Kasumi-1 (cell line): Measurements from ENCODE around the gene KCNQ2.
"Not testable (repeated sequence)": the region's sequence is repeated elsewhere in the genome, so short reads cannot be mapped to it uniquely, and the experiment has no call there.

Source experiments
- DNase-seq, 2 experiments: peaks; one replicate each; lab custom pipeline; 2025; lab: John Stamatoyannopoulos, UW

The KCNQ2 gene

DNA sequence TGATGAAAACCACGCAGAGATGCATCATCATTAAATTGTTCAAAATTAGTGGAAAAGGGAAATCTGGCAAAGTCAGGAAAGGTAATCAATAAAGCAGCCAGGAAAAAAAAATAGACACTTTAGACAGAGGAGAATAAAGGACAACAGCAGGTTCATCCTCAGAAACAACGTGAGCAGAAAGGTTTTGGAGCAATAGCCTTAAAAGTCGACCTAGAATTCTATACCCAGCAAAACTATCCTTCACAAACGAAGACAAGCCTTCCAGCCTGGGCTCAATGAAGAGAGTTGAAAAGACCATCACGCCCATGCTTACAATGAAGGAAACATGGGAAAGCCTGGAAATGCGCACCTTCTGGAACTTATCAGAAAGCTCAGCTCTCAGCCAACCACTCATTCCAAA is 86.6 kb downstream of the KCNQ2 start:
- DNase-seq: no peak

DNA sequence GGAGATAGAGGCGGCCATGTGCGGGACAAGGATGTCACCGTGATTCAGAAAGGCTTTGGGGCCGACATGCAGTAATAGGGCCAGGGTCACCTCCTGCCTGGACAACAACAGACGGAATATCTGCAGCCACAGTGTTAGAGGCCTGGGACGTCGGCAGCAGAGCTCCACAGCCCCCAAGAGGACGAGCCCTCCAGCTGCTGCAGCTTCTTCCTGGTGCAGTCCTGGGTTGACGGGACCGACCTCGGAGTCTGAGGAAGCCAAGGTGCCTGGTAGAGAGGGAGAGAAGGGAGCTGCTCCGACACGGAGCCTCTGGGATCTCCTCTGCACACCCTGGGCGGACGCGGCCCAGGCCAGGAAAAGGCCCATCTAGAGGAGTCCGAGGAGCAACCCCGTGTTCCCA is 88.1 kb downstream of the KCNQ2 start:
- no peak for DNase-seq

DNA sequence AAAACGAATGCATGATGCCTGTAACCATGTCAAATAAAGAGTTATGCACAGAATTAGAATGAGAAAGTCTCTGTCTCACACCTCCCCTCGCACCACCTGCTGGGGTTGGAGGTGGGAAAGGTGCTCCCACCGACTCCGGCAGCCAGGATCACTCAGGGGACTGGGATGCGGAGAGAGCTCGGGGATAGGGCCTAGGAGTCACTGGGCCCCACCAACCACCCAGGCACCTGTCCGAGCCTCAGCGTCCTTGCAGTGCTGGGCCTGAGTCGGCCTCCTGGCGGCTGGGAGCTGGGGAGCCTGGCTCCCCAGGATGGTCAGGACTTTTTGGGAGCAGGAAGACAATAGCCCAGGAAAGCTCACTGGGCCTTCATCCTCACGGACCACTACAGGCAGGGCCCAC is 88.9 kb downstream of the KCNQ2 start:
- DNase-seq: no peak

DNA sequence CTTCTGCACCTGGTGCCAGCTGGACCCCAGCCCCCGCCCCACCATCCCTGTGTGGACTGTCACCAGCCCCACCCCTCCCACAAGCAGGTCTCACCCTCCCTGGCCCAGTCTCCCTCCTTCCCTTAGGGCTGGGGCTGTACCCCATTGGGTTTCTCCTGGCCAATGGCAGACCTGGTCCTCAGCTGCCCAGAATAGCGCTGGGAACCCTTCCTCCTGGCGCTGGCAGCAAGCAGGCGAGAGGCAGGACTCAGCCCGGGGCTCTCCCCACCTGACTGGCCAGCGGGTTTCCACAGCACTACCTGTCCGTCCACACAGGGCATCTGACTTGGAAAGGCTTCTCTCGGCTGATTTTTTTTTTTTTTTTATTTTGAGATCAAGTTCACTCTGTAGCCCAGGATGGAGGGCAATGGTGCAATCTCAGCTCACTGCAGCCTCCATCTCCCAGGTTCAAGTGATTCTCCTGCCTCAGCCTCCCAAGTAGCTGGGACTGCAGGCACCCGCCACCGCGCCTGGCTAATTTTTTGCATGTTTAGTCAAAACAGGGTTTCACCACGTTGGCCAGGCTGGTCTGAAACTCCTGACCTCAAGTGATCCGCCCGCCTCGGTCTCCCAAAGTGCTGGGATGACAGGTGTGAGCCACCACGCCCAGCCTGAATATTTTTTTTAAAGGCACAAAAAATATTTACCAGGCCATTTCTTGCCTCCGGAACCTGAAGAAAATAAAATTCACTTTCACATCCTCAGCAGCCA is 89.7 kb downstream of the KCNQ2 start:
- DNase-seq: no peak

DNA sequence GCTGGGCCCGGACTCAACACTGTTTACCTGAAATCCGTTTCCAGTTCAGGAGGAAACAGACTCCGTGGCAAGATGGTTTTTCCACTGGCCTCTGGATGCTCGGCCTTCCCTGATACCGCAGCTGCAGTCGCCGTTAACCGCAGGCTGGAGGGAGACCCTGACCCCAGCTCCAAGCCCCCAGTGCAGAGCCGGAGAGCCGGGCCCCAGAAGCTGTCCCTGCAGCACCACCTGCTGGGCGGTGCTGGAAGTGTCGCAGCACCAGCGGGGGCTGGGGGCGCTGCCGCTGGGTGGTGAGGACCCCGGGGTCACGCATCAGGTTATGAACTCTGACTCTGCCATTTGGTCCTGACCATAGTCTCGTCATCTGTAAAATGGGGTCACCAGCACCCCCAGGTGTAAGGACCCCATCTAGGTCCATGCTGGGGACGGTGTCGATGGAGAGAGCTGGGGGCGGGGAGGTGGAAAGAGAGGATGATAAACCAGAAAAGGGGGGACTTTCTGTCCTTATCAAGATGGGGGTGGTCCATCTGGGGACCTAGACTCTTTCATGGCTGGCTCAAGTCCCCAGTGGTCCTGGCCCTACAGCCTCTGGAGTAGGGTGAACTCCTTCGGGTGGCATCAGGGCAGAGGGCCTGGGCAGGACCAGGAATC is 90.5 kb downstream of the KCNQ2 start:
- peak in 1 of 2 experiments; percentile 5 for DNase-seq

DNA sequence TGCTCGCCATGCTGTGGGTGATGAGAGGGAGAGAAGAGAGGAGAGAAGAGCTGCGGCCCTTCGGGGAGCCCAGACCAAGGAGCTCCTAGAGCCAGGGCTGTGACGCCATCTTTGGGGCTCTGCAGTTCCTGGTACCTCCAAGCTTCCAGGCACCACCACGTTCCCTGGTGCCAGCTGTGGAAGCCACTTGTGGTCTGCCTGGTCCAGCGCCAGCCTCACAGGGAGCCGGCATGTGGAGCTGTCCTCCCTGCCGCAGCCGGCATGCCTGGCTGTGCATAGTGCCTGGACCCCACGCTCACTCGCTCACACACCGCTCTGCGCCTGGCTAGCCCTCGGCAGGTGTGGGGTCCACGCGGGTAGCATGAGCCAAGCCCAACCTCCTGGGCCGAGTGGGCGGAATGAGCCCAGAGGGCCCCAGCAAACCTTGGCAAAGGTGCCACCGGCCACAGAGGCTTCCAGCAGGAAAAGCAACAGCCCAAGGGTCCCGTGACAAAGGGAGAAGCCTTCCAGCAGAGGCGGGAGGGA is 92.0 kb downstream of the KCNQ2 start:
- no peak for DNase-seq

DNA sequence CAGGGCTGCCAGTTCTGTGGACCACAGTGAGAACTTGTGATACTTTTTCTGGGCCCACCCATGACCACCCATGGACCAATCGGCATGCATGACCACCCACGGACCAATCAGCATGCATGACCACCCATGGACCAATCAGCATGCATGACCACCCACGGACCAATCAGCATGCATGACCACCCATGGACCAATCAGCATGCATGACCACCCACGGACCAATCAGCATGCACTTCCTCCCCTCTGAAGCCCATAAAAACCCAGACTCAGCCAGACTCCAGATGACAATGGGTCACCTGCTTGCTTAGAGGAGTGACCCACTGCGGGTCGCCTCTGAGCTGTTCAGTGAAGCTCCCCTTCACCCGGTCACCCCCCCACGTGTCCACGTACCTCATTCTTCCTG is 92.6 kb downstream of the KCNQ2 start:
- not testable (repeated sequence) for DNase-seq

DNA sequence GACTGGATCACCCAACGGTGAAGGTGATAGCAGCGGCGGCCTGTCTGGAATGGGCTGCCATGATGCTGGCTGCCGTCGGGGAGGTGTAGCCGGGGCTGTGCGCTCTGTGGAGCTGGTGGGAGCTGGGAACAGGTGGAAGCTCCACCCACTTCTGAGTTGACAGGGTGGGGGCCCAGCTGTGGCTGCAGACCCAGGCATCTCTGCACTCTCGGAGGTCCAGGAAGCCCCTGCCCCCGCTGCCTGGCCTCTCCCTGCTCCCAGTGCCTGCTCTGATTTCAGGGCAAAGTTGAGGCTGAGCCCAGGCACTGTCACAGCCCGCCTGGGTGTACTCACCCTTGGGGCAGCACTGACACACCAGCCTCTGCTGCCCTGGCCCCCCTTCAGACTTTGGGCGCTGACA is 93.2 kb downstream of the KCNQ2 start:
- DNase-seq: no peak

DNA sequence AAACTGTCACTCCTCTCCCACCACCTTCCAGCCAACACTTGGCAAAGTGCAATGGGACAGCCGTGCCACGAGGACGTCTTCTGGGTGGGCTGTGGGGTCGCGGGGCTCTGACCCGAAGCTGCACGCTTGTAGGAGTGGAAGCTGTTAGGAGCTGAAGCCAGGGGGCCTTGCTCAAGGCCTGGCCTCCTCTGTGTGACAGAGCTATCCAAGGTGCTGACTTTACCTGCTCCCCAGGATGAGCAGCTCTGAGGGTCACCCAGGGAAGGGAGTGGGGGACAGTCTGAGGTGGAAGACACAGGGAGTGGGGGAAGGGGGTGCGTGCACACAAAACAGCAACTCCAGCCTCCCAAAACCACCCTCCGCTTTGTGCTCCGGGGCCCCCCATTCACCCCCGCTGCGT is 93.8 kb downstream of the KCNQ2 start:
- no peak for DNase-seq

DNA sequence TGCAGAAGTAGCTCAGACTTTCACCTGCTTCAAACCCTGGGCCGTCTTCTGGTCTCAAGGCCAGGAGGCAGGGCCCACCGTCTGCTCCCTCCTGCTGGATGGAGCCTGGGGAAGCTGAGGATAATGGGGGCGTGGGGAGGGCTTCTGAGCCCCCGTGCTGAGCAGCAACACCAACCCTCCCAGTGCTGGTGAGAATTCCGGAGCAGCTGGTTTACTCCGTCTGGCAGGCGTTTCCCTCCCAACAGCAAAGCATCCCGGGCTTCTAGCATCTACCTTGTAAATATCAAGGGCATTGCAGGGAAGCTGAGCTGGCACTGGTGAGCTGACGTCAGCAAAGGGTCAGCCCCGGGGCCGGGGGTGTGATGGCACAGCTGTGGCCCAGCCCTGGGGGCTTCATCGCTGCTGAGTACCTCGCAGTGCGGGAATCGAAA is 94.5 kb downstream of the KCNQ2 start:
- DNase-seq: no peak

DNA sequence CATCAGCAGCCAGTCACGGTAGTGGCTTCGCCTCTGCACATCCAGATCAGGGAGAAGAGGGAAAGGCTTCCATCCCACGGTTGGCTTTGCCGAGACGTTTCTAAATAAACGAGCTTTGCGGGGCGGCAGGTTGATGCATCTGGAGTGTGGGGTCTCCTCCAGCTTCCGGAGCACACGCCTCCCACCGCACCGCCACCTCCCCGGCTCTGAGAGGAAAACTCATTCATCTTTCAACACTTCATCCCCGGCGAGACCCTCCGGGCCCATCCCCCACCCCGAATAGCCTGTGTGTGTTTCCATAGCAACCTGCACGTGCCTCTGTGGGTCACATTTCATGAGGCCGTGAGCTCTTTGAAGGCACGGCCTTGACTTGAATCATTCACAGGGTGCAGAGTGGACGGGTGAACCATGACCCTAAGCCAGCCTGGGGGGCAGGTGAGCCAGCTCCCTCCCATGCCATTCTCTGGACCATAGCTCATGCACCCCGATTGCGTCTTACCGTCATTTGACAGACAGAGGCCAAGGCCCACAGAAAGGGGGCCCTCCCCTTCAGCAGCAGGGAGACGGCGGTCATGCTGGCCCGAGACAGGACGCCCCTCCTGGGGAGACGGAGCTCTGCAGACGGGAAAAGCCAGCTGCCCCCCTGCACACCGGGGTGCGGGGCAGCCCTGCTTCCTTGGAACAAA is 95.1 kb downstream of the KCNQ2 start:
- DNase-seq: no peak

DNA sequence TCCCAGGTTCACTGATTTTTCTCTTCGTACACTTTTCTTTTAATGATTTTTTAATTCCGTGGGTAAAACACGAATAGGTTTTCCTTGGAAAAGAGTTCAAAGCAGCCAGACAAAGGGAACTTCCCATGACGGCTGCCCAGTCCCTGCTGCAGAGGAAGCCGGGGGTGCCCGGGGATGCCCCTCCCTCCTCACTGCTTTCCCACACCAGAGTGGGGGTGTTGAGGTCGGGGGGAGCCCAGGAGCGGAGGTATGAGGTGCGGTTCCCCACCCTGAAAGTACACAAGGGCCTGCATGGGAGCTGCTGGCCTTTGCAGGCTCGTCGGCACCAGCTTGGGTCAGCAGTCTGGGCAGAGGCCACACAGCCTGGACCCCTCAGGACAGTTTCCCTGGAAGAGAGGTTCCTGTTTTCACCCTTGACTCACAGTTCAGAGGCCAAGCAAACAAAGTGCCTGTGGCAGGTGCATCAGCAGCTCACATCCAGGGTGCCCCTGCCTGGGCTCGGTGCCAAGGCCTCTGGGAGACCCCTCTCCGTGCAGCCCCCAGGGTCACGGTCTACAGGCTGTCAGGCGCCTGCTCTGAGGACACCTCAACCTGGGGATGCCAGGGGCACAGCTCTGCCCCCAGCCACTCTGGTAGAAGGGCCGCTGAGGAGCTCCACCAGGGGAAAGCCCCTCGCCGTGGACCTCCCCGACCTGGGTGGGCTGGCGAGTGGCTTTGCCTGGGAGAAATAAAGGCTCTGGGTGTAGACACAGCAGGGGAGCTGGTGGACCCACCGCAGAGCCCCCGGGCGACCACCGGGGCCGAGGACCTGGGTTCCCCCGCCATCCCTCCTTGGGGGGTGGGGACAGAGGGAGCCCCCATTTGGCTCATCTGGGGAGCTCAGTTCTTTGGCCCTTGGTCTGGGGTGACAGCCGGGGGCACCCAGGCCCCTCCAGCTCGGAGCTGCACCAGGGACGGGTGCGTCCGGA is 95.9 kb downstream of the KCNQ2 start:
- no peak for DNase-seq

DNA sequence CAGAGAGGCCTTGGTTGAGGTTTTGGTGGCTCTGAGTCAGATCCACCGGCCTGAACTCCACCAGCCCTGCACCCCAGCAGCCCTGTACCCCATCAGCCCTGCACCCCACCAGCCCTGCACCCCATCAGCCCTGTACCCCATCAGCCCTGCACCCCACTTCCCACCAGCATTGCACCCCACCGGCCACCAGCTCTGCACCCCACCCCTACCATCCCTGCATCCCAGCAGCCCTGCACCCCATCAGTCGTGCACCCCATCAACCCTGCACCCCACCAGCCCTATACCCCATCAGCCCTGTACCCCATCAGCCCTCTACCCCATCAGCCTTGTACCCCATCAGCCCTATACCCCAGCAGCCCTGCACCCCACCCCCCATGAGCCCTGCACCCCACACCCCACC is 97.0 kb downstream of the KCNQ2 start:
- no peak for DNase-seq

DNA sequence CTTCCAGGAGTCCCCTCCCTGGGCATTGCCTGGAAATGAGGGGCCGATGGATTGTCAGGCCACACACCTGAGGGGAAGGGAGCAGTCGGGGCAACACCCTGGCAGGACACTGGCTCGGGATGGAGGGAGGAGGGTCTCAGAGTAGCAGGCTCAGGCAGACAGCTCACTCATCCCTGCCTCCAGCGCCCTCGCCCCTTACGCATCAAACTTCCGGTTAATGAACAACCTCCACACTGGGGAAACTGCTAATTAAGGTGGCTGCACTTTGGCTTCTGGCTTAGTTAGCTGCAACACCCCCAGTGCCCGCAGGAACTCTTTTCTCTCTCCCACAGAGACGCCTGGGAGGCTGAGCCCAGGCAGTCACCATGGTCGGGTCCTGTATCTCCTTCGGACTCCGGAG is 98.0 kb downstream of the KCNQ2 start:
- no peak for DNase-seq

DNA sequence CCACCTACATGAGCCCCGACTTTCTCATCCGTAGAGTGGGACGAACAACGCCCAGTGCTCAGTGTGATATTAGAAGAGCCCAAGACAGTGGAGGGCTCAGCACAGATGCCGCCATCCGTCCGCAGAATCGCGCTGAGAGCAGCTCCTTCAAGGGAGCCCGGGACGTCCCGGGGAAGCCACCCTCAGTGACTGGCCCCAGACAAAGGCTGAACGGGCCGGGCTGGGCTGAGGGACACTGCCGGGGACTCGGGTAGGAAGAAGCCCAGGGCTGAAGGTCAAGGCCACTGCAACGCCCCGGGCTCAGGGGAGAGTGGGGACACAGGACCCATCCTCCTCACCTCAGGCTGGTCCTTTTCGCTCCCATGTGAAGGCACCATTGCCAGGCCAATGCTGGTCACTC is 98.5 kb downstream of the KCNQ2 start:
- no peak for DNase-seq

DNA sequence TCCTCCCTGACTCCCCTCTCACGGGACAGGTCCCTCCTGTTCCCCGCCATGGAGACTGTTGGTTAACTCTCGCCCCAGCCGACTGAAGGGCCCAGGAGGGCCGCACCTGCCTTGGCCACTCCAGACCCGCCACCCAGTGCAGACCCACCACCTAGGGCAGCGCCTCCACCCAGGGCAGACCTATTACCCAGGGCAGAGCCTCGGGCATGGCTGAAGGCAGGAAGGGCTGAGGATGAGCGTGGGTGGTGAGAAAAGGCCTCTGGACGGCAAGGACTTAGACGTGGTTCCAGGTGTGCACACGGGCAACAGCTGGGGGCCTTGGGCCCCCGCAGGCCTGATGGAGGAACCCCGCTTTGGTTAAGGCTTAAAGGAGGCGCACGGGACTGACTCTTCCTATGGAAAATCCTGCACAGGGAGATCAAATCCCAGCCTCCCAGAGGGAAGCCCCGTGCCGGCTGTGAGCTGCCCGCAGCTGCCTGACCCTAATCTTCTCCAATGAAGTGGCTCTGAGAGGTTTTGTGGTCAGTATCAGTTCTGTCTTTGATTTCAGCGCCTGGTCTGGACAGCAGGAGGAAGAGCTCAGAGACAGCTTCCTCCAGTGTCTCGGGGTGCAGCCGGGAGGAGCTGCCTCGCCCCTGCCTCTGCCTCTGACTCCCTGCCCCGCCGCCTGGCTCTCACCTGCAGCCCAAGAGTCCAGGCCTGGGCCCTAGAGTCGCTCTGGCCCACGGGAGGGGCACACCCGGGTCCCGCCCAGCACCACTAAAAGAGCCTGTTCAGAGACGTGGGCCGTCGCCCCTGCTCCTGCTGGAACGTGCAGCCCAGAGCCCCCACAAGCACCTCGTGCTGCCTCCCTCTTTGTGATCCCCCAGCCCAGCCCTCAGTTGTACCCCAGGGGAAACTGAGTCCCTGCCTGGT is 99.2 kb downstream of the KCNQ2 start:
- no peak for DNase-seq

DNA sequence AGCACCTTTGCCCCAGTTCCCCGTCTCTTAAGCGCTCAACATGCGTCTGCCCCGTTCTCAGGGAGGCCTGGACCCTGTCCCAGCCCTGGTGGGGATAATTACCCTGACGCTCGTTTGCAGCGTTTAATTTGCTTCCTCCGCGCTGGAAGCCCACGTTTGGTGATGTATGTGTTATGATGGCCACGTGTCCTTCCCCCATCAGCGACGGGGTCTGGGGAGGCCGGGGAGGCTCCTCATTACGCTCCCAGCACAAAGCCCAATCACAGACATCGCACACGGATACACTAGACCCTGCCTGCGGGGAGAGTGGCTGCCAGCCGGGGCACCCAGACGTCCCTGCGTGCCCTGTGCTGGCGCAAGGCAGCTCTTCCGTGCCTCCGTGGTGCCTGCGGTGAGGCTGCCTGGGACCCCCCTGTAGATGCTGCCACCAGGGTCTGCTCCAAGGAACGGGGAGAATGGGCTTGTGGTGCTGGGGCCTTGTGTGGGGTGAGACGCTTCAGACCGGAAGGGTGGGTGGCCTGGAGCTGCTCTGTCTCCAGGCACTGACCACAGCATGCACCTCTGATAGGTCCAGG is 101.1 kb downstream of the KCNQ2 start:
- no peak for DNase-seq

DNA sequence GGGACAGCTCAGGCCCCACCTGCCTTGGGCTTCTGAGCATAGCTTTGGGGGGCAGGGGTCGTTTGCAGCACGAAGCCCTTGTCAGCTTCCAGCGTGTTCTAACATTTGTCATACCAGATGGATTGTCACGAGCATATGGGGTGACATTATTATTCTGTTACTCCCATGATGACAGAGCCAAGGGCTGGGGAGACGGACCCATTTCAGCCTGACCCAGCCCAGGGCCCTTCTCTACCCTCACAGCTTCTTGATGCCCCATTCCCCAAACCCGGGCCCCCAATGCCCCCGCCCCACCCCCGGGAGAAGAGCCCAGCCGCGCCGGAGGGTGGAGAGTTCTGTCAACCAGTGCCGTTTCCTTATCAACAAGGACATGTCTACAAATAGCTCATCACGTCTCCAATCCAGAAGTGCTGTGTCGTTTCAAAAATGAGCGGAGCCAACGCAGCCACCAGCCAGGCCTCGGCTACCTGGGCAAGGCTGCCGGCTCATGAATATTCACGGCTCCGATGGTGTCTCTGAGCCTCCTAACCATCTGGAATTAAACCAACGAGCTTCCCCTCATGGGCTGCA is 101.8 kb downstream of the KCNQ2 start:
- no peak for DNase-seq

DNA sequence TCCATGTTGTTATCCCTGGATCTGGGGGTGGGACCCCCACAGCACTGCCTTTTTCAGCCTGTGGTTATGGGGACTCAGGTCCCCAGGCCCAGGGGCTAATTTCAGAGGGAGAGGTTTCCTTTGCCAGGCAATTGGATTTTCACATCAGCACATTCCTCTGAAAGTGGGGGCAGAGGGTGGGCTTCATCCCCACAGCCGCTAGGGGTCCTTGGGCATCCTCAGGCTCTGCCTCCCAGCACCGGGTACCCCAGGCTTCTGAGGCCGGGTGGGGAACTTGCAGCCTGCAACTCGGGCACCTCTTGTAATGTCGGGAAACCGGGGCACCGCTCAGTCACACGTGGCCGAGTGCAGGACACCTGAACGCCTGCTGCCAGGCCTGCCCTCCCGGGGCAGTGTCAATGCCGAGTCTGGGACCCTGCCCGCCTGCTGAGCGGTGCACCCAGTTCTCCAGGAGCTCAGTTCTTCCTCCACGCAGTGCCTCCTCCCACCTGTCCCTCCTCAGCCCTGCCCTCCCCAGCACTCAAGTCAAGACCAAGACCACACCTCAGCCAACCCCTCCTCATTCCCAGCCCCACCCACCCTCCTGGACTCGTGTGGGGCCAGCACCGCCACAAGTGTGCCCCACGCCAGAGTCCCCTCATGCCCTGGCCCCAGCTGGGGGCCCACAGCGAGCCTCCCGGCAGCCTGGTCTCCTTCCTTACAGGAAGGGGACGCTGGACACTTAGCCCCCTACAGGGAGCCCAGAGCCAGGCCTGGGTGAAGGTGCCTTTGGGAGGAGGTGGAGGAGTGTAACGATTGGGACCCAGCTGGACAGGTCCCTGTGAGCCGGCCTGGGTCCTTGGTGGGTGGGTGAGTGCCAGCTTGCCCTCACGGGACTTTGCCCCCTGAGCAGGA is 102.5 kb downstream of the KCNQ2 start:
- no peak for DNase-seq
